Suppressor macrophage (primary cell): ENCODE data around the gene MPRIP.
"Not testable (repeated sequence)": the region's sequence is repeated elsewhere in the genome, so short reads cannot be mapped to it uniquely, and the experiment has no call there.

Experiments
- DNase-seq, 4 experiments: peaks; one replicate each; pipeline ENCODE4 v3.0.0-alpha.2; 2020 to 2022

Gene MPRIP

GRCh38 chr17:17011043-17011907 lies 31.0 kb upstream of the MPRIP start:
- DNase-seq, result peak; percentile 34 to 64 (median 42)

- DNase-seq, result not testable (repeated sequence)
Observed at GRCh38 chr17:17013828-17014747, 28.2 kb upstream of the MPRIP start.

- not testable (repeated sequence) for DNase-seq
Observed at GRCh38 chr17:17014748-17015124, 27.5 kb upstream of the MPRIP start.

- DNase-seq, result no peak
Observed at GRCh38 chr17:17015230-17015629, 27.0 kb upstream of the MPRIP start.

- peak; percentile 38 to 64 (median 52) for DNase-seq
Observed at GRCh38 chr17:17016199-17017197, 25.8 kb upstream of the MPRIP start.

GRCh38 chr17:17017343-17018014 lies 24.8 kb upstream of the MPRIP start:
- DNase-seq, result no peak

- DNase-seq, result no peak
Observed at GRCh38 chr17:17018021-17018441, 24.2 kb upstream of the MPRIP start.

- no peak for DNase-seq
Observed at GRCh38 chr17:17018612-17019429, 23.4 kb upstream of the MPRIP start.

GRCh38 chr17:17019430-17019762 lies 22.9 kb upstream of the MPRIP start:
- no peak for DNase-seq

- DNase-seq, result no peak
Observed at GRCh38 chr17:17019891-17020456, 22.3 kb upstream of the MPRIP start.

- DNase-seq, result no peak
Observed at GRCh38 chr17:17020821-17021193, 21.4 kb upstream of the MPRIP start.

GRCh38 chr17:17021194-17021863 lies 20.9 kb upstream of the MPRIP start:
- peak in 2 of 4 experiments; percentile 44 to 54 for DNase-seq

- no peak for DNase-seq
Observed at GRCh38 chr17:17022011-17022410, 20.2 kb upstream of the MPRIP start.

- DNase-seq, result no peak
Observed at GRCh38 chr17:17022456-17022855, 19.8 kb upstream of the MPRIP start.

GRCh38 chr17:17024778-17025300 lies 17.4 kb upstream of the MPRIP start:
- no peak for DNase-seq

- no peak for DNase-seq
Observed at GRCh38 chr17:17025621-17026020, 16.6 kb upstream of the MPRIP start.

GRCh38 chr17:17026163-17026562 lies 16.1 kb upstream of the MPRIP start:
- no peak for DNase-seq

GRCh38 chr17:17027442-17028058 lies 14.7 kb upstream of the MPRIP start:
- no peak for DNase-seq
